DMS 273 treated with DMSO at 0.1 percent for 48 hours (cell line): ENCODE measurements around the gene MDGA2.

Experiments used
- DNase-seq: peaks from one replicate; lab custom pipeline; 2025; lab: John Stamatoyannopoulos, UW

MDGA2 gene

GRCh38 chr14:47485421-47485820 is 190.0 kb downstream of the MDGA2 start:
- DNase-seq, result no peak

DNA sequence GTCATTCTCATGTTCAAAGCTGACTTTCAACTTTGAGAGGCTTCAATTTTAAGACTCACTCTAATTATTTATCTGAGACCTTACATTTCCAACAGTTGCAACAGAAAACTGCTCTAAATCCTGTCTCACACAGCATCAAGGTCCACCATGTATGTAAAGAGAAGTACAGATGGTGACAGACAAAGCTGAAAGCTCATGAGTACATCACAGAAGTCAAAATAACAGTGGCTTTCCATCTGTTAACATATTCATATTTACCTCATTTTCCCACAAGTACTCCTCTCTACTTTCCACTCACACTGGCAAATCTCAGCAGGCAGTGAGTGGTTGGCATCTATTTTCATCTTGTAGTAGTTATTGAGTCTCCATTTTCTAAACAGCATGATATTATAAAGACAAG is 192.0 kb downstream of the MDGA2 start:
- DNase-seq, result no peak

DNA sequence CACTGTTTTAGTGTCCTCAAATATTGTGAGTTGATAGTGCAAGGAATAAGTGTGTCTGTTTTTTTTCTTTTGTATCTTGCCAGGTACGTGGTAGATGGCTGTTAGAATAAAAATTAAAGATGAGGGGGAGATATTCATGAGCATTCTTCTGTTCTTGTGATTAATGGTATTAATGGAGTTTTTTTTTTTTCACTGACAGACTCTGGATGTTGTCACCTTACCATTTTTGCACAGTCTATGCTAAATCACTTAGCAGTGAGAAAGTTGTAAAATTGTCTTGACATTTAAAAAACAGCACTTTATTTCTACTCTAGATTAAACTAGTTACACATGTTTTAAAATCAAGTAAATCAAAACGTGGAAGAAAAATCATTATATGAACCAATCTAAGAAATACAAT is 204.3 kb downstream of the MDGA2 start:
- DNase-seq, result no peak

DNA sequence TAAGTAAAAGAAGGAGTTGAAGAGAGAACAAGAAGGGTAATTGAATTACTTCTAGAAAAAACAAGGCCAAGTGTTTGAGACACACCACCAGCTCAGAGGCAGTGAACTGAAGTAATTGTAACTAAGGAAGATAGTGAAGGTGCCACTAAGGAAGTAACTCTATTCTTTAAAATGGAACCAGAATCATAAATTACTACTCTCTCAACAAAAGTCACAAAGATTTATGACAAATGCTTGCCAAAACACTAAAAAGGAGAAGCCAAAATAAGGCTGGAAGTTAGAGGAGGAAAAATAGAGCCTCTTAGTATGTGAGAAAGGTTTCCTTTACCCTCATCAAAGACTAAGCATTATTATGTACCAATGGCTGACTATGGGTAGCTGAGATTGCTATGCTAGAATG is 208.5 kb downstream of the MDGA2 start:
- DNase-seq, result no peak

DNA sequence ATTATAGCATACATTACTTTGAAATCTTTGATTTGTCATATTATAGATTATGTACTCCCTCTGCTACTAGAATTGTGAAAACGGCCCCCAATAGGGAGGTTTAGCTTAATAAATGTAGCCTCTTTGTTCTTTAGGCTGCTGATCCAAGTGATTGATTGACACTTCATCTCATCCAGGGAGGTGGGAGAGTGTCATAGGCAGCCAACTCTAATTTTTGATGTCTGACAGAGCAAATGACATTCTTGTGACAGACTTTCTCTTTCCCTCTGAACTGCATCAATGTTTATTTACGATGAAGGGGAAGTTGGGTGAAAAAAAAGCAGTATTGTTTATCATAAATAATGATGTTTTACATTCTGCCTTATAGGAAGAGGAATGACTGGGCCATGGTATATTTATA is 221.4 kb downstream of the MDGA2 start:
- DNase-seq, result no peak

GRCh38 chr14:47447076-47447475 is 228.3 kb downstream of the MDGA2 start:
- DNase-seq, result no peak

- DNase-seq, result no peak
Measured at GRCh38 chr14:47442211-47442610, 233.2 kb downstream of the MDGA2 start.

- DNase-seq, result no peak
Measured at GRCh38 chr14:47439953-47440352, 235.5 kb downstream of the MDGA2 start.

GRCh38 chr14:47438650-47439140 is 236.7 kb downstream of the MDGA2 start:
- DNase-seq, result no peak

DNA sequence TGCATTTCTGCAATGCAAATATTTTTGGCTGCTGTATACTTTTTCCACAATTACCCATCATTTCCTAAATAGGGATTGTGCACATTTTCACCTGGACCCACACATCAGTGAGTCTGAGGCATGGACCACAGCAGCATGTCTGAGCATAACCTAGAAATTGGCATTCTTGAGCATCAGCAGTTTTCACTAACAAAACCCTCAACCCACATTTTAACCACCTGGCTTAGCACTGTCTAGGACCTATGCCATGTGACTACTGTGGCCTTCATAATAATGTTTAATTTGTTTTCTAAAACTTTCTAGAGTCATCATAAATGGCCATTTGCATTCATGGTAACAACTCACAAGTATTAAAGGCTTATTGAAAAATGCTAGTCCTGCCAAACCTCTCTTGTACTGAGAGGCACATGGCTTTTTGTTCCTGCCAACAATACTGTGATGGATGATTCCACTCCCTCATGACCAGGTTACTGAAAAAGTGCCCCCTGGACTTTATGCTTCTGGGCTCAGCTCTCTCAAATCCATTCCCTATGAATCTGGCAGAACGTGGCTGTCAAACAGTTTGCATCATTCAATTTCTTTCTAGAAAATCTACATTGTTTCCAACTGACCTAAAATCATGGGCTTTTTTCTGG is 240.0 kb downstream of the MDGA2 start:
- no peak for DNase-seq

DNA sequence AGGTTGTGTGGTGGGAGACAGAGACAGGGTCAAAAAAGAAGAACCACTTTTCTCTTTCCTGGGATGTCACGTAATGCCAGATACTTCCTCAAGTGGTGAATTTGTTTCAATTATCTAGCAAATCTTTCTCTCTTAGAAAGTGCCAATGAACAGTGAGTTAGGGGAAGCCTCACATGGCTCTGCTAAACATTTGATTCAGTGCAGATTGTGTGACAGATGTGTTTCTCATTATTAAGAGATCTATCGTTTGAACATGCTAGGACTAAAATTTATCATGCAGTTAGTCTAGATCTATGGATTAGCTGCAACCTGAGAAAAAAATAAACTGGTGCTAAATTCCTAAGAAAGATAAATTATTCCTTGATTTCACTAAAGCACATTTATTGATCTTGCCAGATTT is 247.8 kb downstream of the MDGA2 start:
- no peak for DNase-seq

DNA sequence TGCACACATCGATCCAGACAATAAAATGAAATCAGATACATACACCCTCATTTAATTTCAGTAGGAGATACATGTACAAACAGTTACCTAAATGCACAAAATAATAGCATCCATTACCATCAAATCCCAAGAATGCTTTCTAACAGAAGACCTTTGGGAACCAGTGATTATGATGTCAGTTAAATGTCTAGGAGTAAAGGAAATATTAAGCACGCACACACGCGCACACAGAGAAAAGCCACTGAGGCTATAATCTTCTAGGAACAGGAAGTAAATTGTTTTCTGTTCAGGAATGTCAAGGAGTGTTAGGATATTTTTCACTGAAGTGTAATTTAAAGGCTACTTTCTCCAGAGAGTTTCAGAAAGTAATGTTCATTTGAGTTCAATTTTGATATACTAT is 250.1 kb downstream of the MDGA2 start:
- DNase-seq, result no peak

DNA sequence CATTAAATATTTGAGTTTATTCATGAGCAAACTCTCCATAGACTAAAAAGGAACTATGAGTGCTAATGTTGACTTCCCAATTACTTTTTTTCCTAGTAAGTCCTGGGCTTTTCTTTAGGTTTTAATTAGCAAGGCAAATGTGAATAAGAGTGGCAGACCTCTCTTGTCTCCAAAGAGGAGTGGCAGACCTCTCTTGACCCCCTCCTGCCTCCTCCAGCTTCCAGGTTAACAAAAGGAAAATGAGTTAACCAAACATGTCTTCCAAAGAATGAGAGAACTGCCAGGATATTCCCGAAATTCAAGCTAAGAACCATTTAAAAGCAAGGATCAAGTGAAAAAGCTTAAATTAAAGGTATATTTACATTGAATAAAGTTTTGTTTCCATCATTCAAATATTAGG is 253.2 kb downstream of the MDGA2 start:
- no peak for DNase-seq

DNA sequence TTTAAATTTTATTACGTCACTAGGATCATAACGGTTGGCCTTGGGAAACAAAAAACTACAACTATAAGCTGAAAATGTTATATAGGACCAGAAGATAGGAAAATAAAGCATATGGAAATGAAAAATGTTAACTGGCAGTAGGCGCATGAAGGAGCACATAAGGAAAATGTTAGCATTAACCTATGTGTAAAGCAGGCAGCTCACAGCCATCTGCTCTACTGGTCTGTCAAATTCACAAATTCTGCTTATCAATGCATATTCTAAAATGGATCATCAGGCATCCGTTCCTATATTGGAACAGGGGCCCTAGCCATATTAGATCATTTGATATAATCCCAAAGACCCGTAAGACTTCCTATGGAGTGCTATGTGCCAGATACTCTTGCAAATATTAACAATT is 263.9 kb downstream of the MDGA2 start:
- no peak for DNase-seq

GRCh38 chr14:47392326-47392725 is 283.1 kb downstream of the MDGA2 start:
- no peak for DNase-seq

GRCh38 chr14:47390831-47391504 is 284.4 kb downstream of the MDGA2 start:
- DNase-seq, result no peak

GRCh38 chr14:47389535-47389934 is 285.9 kb downstream of the MDGA2 start:
- no peak for DNase-seq

GRCh38 chr14:47366006-47366405 is 309.4 kb downstream of the MDGA2 start:
- no peak for DNase-seq

GRCh38 chr14:47365233-47365632 is 310.2 kb downstream of the MDGA2 start:
- DNase-seq, result no peak

GRCh38 chr14:47353186-47353585 is 322.2 kb downstream of the MDGA2 start:
- no peak for DNase-seq

DNA sequence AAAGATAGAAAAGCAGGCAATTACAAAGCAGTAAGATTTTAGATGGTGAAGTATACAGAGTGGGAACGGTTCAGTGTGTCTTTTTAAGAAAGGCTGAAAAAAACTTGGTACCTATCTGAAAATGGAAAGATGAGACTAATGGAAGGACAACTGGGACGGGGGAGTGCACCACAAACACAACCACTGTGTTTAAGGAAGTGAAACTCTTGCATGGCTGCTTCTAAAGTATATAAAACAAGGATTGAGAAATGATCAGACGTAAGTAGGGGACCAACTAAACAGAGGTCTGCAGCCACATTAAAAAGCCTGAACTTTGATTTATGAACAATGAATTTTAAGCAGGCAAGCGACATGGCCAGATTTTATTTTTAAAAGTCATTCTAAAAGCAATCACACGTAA is 328.6 kb downstream of the MDGA2 start:
- no peak for DNase-seq

GRCh38 chr14:47345016-47345415 is 330.4 kb downstream of the MDGA2 start:
- no peak for DNase-seq

- DNase-seq, result no peak
Measured at GRCh38 chr14:47332939-47333338, 342.5 kb downstream of the MDGA2 start.

GRCh38 chr14:47332106-47332505 is 343.3 kb downstream of the MDGA2 start:
- DNase-seq, result no peak
